ENCODE data around the gene EPB41L2. TPM values are rescaled to one million over a fixed set of nuclear protein-coding genes. Genes with fewer than 3 reads are reported as not detected.

Gene EPB41L2
- total and polyA plus RNA-seq, 2 donors from 2014 or later, result 19.6 to 111 TPM

DNA sequence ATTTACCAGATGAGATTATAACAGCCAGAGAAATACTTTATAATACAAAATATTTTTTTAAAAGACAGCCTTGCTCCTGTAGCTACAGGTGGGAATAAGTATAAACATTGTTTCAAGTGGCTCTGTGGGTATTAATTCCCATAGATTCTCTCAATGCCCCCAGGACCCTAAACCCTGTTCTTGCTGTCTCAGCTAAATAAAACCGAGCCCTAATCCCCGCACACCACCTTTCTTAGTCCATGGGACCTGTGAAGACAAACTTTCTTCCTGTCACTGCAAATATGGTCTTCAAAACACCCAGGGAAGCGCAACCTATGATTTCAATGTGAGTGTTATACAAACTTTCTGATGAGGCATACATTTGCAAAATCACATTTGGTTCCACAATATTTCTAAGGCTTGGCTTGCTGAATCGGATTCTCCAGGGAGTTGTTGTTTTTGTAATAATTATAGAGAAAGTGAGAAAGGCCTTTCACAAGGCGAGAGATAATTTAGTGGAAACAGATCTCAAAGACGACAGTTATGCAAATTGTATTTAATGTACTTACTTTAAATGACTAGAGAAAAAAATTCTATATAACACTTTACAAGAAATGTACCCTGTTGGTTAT lies 224.7 kb downstream of the EPB41L2 start:
- TF ChIP-seq CTCF (IDR thresholded peaks at IDR 0.05; ENCODE audit: borderline replicate concordance, extremely low read depth, insufficient read depth), result no peak
- intact Hi-C loops (cut with DNase I), result no loop called here
- no peak for DNase-seq
- H3K4me1 ChIP-seq (ENCODE audit: control insufficient read depth in 2 of 3, insufficient read depth in 2 of 3, low read depth in 1 of 3, low read length in 3 of 3), result no peaks in the 10 kb centered on the region
- no peaks in the 10 kb centered on the region for H3K9me3 ChIP-seq (ENCODE audit: control insufficient read depth in 2 of 3, insufficient read depth in 1 of 3, low read length in 3 of 3)
- FAIRE-seq, result no peak
- no peaks in the 10 kb centered on the region for H3K36me3 ChIP-seq (ENCODE audit: control insufficient read depth in 2 of 3, insufficient read depth in 3 of 3, low read length in 3 of 3)
- H3K27me3 ChIP-seq (ENCODE audit: control insufficient read depth, insufficient read depth, low read length), result no peaks in the 10 kb centered on the region
- no peak overlapping the region for H3K9ac ChIP-seq (ENCODE audit: low read length in 3 of 3)
- H3K4me3 ChIP-seq (ENCODE audit: low read length in 3 of 3), result no peak overlapping the region
- H3K27ac ChIP-seq (ENCODE audit: low read depth in 2 of 2, low read length in 2 of 2), result no peak overlapping the region

GRCh38 chr6:130837067-130837466 lies 226.0 kb downstream of the EPB41L2 start:
- H3K4me3 ChIP-seq (ENCODE audit: low read length in 3 of 3), result no peak overlapping the region
- intact Hi-C loops (cut with DNase I), result no loop called here
- DNase-seq (no peak), FAIRE-seq (no peak)
- H3K9ac ChIP-seq (ENCODE audit: low read length in 3 of 3), result no peak overlapping the region
- no peak overlapping the region for H3K27ac ChIP-seq (ENCODE audit: low read depth in 2 of 2, low read length in 2 of 2)
- no peaks in the 10 kb centered on the region for H3K9me3 ChIP-seq (ENCODE audit: control insufficient read depth in 2 of 3, insufficient read depth in 1 of 3, low read length in 3 of 3)
- no peaks in the 10 kb centered on the region for H3K4me1 ChIP-seq (ENCODE audit: control insufficient read depth in 2 of 3, insufficient read depth in 2 of 3, low read depth in 1 of 3, low read length in 3 of 3)
- H3K36me3 ChIP-seq (ENCODE audit: control insufficient read depth in 2 of 3, insufficient read depth in 3 of 3, low read length in 3 of 3), result no peaks in the 10 kb centered on the region
- no peak for TF ChIP-seq CTCF (IDR thresholded peaks at IDR 0.05; ENCODE audit: borderline replicate concordance, extremely low read depth, insufficient read depth)
- H3K27me3 ChIP-seq (ENCODE audit: control insufficient read depth, insufficient read depth, low read length), result no peaks in the 10 kb centered on the region

- Histone ChIP-seq H3K36me3 (ENCODE audit: control insufficient read depth in 2 of 3, insufficient read depth in 3 of 3, low read length in 3 of 3) (no peaks in the 10 kb centered on the region), H3K9ac (ENCODE audit: low read length in 3 of 3) (no peak overlapping the region), H3K9me3 (ENCODE audit: control insufficient read depth in 2 of 3, insufficient read depth in 1 of 3, low read length in 3 of 3) (no peaks in the 10 kb centered on the region), H3K4me3 (ENCODE audit: low read length in 3 of 3) (no peak overlapping the region), H3K4me1 (ENCODE audit: control insufficient read depth in 2 of 3, insufficient read depth in 2 of 3, low read depth in 1 of 3, low read length in 3 of 3) (no peaks in the 10 kb centered on the region), H3K27ac (ENCODE audit: low read depth in 2 of 2, low read length in 2 of 2) (no peak overlapping the region), H3K27me3 (ENCODE audit: control insufficient read depth, insufficient read depth, low read length) (no peaks in the 10 kb centered on the region)
- no peak for DNase-seq
- FAIRE-seq, result no peak
- TF ChIP-seq CTCF (IDR thresholded peaks at IDR 0.05; ENCODE audit: borderline replicate concordance, extremely low read depth, insufficient read depth), result no peak
- intact Hi-C loops (cut with DNase I), result no loop called here
Observed at GRCh38 chr6:130836055-130836640, 226.9 kb downstream of the EPB41L2 start.

Measured in kidney (tissue), 14 donors.